Limb (tissue), 2 donors: ENCODE results near the gene TMPRSS2.

Source experiments
- DNase-seq, 2 donors: peaks; one replicate each; pipeline ENCODE4 v3.0.0-alpha.2; 2016; ENCODE audit errors: extremely low spot score in 2 of 2

Gene TMPRSS2

GRCh38 chr21:41507521-41508414 lies at the start of gene TMPRSS2:
Gene TMPRSS2 (minus strand): TSS chr21:41508158. CDS start chr21:41498133, 10,025 bp downstream.
- DNase-seq = peak in 1 of 2 donors; percentile 53

- no peak for DNase-seq
These were observed 47.1 kb upstream of the TMPRSS2 start for GRCh38 chr21:41555057-41555456.

- DNase-seq = no peak
These were observed 44.3 kb upstream of the TMPRSS2 start for GRCh38 chr21:41552254-41552653.

DNA sequence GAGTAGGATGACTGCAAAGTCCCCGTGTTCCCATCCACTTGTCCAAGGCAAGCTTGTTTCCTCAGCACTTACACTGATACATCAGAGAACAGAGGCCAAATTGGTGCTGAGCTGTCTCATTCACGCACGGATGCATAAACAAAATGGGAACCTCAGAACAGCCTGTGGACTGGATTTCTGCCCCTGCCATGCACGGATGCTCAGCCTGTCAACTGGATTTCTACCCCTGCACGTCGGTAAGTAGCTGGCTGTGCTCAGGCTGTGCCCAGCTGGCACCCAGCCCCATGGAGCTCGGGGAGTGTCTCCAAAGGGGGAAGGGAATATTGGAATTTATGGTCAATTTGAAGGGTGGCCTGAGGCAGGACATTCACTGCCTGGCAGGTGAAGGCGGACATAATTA lies 40.8 kb upstream of the TMPRSS2 start:
- no peak for DNase-seq

DNA sequence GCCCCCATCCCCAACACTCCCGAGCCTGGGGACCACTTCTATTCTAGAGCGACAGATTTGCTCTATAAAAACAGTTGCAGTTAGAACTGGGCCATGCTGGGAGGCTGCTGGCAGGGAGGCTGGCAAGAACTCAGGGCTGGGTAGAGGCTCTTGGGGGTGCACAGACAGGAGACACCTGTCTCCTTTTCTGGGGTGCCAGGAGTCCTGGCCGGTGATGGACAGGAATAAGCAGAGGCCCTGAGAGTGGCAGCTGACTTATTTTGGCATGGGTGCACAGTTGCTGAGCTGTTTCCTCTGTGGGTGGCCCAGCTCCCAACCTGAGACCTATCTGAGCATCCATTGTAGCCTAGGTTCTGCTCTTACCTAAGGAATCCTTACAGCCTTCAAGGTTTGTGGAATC lies 39.2 kb upstream of the TMPRSS2 start:
- no peak for DNase-seq

DNA sequence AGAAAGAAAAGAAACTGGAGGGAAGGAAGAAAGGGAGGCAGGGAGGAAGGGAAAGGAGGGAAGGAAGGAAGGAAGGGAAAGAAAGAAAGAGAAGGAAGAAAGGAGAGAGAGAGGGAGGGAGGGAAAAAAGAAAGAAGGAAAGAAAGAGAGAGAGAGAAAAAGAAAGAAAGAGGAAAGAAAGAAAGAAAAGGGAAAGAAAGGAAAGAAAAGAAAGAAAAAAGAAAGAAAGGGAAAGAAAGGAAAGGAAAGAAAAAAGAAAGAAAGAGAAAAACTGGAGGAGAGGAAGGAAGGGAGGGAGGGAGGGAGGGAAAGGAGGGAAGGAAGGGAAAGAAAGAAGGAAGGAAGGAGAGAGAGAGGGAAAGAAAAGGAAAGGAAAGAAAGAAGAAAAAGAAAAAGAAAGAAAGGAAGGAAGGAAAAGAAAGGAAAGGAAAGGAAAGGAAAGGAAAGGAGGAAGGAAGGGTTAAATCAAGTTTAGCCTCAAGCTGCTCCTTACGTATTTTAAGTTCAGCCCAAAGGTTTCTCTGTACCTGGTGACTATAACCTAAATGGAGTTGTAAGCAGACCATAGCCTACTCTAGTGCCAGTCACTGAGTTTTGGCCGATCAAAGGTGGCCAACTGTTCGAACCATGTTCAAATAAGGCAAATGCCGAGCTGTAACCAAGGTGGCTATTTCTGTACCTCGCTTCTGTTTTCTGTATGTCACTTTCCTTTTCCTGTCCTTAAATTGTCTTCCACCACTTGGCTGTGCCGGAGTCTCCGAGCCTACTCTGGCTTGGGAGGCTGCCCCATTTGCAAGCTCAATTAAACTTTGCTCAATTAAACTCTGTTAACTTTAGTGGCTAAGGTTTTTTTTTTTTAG lies 37.8 kb upstream of the TMPRSS2 start:
- no peak for DNase-seq

DNA sequence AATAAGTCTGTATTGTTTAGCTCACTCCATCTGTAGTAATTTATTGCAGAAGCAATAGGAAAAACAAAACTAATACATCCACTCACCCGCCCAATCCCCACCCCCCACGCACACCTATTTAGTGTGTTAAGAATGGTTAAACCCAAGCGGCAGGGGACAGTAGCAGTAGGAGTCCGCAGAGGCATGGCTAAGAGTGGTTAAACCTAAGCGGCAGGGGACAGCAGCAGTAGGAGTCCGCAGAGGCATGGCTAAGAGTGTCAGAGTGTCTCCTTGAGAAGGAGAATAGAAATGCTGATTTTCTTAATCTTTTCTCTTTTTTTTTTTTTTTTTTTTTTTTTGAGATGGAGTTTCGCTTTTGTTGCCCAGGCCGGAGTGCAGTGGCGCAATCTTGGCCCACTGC lies 34.8 kb upstream of the TMPRSS2 start:
- no peak for DNase-seq

GRCh38 chr21:41537356-41537755 lies 29.4 kb upstream of the TMPRSS2 start:
- no peak for DNase-seq

GRCh38 chr21:41536827-41537103 lies 28.8 kb upstream of the TMPRSS2 start:
- no peak for DNase-seq

DNA sequence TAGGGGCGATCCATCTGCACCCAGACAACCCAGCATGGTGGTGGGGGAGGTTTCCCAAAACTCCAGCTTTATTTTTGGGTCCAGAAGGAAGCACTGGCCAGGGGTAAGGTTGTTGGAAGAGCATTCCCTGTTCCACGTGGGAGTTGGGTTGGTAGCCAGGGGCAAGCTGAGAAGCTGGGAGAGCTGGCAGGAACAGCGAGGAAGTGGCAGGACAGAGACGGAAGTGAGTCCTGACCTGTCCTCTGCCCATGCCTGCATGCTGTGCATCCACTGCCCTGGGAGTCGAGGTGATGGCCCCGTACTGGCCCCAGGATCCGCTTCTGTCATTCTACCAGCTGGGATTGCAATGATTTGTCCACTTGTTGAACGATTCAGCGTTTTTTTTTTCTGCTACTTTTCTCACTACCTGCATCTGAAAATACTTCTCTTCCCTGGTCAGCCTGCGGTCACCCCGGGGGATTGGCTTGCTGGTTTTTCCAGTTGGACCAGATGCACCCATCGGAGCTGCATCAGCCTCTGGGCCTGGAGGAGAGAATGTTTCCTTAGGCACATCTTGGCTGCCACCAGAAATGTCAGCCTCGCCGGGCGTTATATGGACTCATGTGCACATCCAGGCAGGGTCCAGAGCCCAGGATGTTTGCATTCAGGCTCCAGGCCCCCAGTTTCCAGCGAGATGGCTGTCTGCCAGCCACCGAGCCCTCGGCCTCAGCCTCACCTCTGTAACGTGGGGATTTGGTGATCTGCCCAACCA lies 28.3 kb upstream of the TMPRSS2 start:
- DNase-seq = peak in 1 of 2 donors; percentile 46

DNA sequence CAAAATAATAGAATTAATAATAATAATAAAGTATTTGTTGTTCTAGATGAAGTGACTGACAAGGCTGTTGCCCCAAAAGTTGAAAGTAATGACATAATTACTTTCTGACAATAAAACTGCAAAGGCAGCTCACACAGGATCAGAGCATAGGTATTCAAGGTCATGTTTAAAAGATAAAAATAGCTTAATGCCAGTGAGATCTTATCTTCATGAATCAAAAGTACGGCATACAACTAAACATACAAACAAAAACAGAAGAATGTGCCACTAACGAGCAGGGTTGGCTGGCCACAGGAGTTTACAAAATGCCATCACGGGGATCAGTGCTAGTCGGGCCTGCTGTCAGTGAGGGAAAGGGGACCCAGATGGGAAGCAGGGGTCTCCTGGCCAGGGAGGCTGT lies 22.4 kb upstream of the TMPRSS2 start:
- DNase-seq = no peak

DNA sequence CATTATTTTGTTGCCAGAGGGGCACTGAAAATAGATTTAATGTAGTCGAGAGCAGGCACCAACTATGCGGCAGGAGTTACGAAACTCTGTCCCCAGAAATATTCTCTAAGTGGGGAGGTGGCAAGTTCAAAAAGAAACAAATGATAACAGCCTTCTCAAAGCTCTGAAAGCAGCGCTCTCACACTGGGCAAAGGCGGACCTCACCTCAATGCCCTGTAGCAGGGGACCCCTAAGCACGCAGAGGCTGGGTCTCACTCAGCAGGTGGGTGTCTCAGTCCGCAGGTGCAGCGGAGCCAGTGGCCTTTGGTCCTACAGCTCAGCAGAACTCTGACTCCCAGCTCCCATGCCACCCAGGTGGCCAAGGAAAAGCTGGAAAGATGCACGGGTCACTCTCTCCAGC lies 21.8 kb upstream of the TMPRSS2 start:
- no peak for DNase-seq

DNA sequence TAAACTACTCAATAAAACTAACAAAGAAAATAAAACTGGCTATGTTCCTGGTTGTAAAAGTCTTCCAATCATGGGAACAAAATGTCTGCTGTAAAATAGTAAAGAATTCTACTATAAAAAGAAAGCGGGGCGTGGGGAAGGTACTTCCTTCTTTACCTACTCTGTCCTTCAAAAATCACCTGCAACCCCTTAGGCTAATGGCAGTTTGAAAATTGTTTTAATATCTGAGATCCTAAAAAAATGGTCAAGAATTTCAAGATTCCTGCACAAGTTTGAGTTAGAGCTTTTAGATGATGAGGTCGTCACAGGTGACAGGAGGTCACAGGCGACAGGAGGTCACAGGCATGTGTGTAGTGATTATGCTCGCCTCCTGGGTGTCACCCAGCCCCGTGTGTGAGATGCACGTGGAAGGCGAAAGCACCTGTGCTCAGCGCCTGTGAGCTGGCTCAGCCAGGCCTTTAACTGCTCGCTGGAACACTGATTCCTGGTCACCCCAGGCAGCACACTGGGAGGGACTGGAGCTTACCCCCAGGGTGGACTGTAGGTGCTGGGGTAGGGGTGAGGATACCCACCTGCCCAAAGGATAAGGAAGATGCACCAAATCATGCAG lies 18.6 kb upstream of the TMPRSS2 start:
- DNase-seq = no peak

DNA sequence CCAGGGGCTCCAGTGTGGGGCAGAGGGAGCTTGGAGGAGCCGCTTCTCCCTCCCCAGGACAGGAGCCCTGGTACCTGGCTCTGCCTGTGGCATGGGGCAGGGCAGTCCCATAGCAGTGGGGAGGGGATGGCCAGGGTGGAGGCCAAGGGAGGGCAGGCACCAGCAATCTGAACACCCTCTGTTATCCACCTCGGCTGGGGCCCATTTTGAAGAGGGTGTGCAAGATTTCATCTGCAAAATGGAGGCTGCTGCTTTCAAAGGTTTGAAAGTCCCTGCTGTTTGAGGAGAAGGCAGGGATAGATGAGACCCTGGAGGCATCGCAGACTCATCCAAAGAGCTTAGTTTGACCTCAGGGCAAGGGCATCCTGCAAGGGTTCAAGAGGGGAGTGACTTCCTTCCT lies 15.2 kb upstream of the TMPRSS2 start:
- DNase-seq = no peak

GRCh38 chr21:41521489-41522027 lies 13.6 kb upstream of the TMPRSS2 start:
- DNase-seq = no peak

- DNase-seq = no peak
These were observed 12.8 kb upstream of the TMPRSS2 start for GRCh38 chr21:41520560-41521442.

DNA sequence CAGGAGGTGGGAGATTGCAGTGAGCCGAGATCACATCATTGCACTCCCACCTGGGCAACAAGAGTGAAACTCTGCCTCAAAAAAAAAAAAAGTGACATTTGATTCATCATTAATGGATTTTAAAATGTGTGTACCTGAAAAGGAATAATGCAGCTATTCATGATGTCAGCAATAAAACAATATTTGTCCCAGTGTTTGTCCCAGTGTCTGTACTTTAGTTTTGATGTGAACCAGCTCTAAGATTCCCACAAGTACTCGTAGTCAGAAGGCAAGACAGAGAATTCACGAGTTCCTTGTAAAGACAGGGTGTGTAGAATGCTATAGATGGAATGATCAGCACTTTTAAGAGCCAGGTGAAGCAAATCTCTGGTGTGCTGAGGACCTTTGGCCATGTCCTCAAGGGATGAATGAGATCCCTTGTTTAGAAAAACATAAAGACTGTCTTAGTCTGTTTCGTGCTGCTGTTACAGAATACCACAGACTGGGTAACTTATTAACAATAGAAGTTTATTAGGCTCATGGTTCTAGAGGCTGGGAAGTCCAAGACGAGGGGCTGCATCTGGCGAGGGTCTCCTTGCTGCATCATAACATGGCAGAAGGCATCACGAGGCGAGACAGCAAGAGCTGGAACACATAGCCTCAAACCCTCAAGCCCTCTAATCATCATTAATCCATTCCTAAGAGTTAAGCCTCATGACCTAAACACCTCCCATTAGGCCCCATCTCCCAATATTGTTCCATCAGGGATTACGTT lies 12.0 kb upstream of the TMPRSS2 start:
- no peak for DNase-seq

DNA sequence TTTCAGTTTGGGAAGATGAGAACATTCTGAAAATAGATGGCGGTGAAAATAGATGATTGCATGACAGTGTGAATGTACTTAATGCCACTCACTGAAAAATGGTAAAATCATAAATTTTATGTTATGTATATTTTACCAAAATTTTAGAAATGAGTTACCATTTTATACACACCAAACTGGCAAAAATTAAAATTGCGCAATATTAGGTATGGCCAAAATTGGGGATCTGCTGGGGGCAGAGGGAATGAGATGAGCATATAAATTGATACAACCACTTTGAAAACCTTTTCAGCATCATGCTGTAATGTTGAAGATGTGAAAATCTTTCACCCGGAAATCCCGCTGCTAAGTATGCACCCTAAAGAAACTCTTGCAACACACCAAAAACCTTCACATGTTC lies 10.8 kb upstream of the TMPRSS2 start:
- no peak for DNase-seq

DNA sequence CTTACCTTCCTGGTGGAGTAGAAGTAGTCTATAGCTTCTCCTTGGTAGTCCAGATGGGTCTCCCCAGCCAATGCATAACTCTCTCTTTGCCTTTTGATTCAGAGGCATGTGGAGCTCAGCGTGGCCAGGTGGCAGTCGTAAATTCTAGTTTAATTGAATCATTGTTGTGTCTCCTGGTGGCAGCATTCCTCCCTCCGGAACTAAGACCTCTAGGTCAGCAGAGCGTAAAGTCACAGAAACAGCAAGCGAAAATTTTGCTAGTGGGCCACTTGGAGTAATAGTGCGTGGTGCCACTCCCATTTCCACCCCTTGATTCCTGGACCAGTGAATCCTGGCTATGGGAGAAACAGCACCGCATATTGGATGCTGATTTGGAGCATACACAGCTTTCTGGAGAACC lies 3.9 kb upstream of the TMPRSS2 start:
- no peak for DNase-seq

DNA sequence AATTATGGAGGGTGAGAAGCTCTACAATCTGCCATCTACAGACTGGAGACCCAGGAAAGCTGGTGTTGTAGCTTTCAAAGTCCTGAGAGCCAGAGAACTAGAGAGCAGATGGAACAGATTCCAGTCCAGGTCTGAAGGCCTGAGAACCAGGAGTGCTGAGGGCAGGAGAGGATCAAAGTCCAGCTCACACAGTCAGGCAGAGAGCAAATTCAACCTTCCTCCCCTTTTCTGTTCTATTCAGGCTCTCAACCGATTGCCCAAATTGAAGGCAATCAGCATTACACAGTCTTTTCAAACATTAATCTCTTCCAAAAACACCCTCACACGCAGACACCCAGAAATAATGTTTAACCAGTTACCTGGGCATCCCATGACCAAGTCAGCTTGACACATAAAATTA lies 2.5 kb upstream of the TMPRSS2 start:
- no peak for DNase-seq
